H1 (cell line): ENCODE results near the gene FOXG1. TPM values are rescaled to one million over a fixed set of nuclear protein-coding genes. Genes with fewer than 3 reads are reported as not detected.

ENCODE experiments used
- CEBPB ChIP-seq: IDR thresholded peaks from 2 replicates; pipeline ENCODE4 v1.6.1; 2012; ENCODE audit warnings: low read depth, low read length
- GTF2F1 ChIP-seq: IDR thresholded peaks from 2 replicates; pipeline ENCODE4 v1.6.1; 2012; ENCODE audit warnings: low read depth, low read length, improper control_type of control experiment, borderline replicate concordance
- JUND ChIP-seq: IDR thresholded peaks from 2 replicates; pipeline ENCODE4 v1.6.1; 2011; ENCODE audit warnings: mild to moderate bottlenecking, improper control_type of control experiment, low read length
- NRF1 ChIP-seq: IDR thresholded peaks from 2 replicates; pipeline ENCODE4 v1.6.1; 2011; ENCODE audit warnings: mild to moderate bottlenecking, low read depth, low read length, improper control_type of control experiment
- RAD21 ChIP-seq, 2 experiments: IDR thresholded peaks in 1 of 2; conservative IDR thresholded peaks in 1 of 2; 2 replicates each; pipeline ENCODE4 v1.6.1; 2011; ENCODE audit warnings: low read depth in 2 of 2, low read length in 2 of 2, improper control_type of control experiment in 1 of 2, inconsistent platforms in 1 of 2, mild to moderate bottlenecking in 1 of 2, moderate library complexity in 1 of 2
- SIX5 ChIP-seq: IDR thresholded peaks from 2 replicates; pipeline ENCODE4 v1.6.1; 2011; ENCODE audit warnings: mild to moderate bottlenecking, low read depth, low read length
- SUZ12 ChIP-seq: fragments of 200-600 bp; sonication (generic); IDR thresholded peaks from 2 replicates; pipeline ENCODE4 v1.6.1; 2012; ENCODE audit warnings: mild to moderate bottlenecking, inconsistent platforms, low read length, moderate library complexity, mixed read lengths
- ZNF274 ChIP-seq: IDR thresholded peaks from 2 replicates; pipeline ENCODE4 v1.7.0; 2012; ENCODE audit warnings: low read length, borderline replicate concordance; ENCODE audit errors: extremely low read depth
- polyA plus RNA-seq, 7 experiments: library from polyadenylated mRNA; depleted of rRNA in 3 of 7; stranded (reverse) in 5 of 7; unstranded in 2 of 7; fragments of >200 nt in 5 of 7; fragments of 200-250 nt in 2 of 7; gene quantifications; 1 replicate in 5 of 7; 2 replicates in 1 of 7; 4 replicates in 1 of 7; pipeline versions ENCODE4 v1.2.1 to v1.2.3, GENCODE V29; 2011 to 2013; ENCODE audit warnings: missing spikeins in 2 of 7, mixed read lengths in 2 of 7
- total RNA-seq: library from RNA; stranded (reverse); fragmentation: NEBNext Ultra II Directional; extraction: Animal tissue kit (Norgen Biotek cat#: 25700); gene quantifications from 2 replicates; pipeline ENCODE4 v1.2.1, GENCODE V29; 2021

Gene FOXG1
- total and polyA plus RNA-seq, 2 of the 8 experiments (the other 6 are each of a cell fraction or from before 2014, with no cell fraction given) = 0.03 to 0.24 TPM

DNA sequence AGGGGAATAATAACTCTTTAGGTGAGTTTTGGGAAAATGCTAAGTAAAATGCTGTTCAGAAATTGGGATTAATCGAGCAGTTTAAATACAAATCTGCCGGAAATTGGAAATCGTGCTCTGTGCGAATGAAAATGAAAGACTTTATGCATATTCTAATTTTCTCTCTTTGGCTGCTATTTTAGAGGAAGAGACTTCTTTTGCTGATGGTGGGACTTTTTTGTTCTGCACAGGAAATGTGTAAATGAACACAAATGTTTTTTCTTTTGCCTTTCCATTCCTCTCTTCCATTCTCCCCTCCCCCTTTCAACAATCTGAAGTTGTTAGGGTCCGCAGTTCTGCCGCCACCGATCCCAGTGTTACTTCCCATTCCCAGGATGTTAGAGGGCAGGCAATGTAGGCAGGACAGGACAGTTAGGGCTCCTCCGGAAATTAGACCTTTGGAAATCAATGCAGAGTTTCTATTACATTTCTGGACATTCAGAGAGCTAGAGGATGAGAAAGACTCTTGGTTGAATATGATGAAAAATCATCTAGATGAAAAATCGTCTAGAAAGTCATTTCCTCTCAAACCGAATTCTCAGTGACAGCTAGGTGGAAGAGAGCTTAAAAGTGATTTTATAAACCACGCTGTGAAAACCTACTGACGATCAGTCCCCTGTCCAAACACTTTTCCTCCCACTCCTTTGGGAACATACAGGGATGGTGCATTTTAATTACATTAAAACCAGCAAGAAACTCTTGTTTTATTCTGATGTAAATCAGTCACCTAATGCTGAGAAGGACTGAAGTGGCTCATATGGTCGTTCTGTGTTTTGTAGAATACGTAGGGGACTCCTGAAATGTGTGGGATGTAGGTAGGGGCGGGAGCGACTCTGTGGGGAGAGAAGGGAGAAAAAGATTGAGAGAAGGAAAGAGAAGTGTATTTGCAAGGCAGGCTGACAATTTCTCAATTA lies 17.8 kb downstream of the FOXG1 start (continued):
- TF ChIP-seq RAD21 (IDR thresholded peaks at IDR 0.05 in 1 of 2, conservative IDR thresholded peaks at IDR 0.05 in 1 of 2; ENCODE audit: low read depth in 2 of 2, low read length in 2 of 2) (no peak), NRF1 (no peak), SUZ12 (no peak), JUND (no peak), SIX5 (no peak), CEBPB (no peak), ZNF274 (no peak), GTF2F1 (no peak)
